Measurements from ENCODE around the gene CHMP5. TPM values are rescaled to one million over a fixed set of nuclear protein-coding genes. Genes with fewer than 3 reads are reported as not detected.

Gene CHMP5
- total RNA-seq, 1 donor from 2014 or later, result 77.8 TPM

- Histone ChIP-seq H3K27me3 (no peaks in the 10 kb centered on the region), H3K9me3 (no peaks in the 10 kb centered on the region), H3K4me1 (no peaks in the 10 kb centered on the region), H3K4me3 (no peak overlapping the region), H3K27ac (no peak overlapping the region), H3K36me3 (no peaks in the 10 kb centered on the region)
- DNase-seq (peak; percentile 29), ATAC-seq (no peak)
- intact Hi-C loops (cut with DNase I), result no loop called here
- TF ChIP-seq, protein P1, sequence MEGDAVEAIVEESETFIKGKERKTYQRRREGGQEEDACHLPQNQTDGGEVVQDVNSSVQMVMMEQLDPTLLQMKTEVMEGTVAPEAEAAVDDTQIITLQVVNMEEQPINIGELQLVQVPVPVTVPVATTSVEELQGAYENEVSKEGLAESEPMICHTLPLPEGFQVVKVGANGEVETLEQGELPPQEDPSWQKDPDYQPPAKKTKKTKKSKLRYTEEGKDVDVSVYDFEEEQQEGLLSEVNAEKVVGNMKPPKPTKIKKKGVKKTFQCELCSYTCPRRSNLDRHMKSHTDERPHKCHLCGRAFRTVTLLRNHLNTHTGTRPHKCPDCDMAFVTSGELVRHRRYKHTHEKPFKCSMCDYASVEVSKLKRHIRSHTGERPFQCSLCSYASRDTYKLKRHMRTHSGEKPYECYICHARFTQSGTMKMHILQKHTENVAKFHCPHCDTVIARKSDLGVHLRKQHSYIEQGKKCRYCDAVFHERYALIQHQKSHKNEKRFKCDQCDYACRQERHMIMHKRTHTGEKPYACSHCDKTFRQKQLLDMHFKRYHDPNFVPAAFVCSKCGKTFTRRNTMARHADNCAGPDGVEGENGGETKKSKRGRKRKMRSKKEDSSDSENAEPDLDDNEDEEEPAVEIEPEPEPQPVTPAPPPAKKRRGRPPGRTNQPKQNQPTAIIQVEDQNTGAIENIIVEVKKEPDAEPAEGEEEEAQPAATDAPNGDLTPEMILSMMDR (IDR thresholded peaks at IDR 0.05), result no peak
These were observed 19.5 kb upstream of the CHMP5 start for GRCh38 chr9:33245341-33245740.

GRCh38 chr9:33246269-33246860, 18.5 kb upstream of the CHMP5 start:
- no peak for ATAC-seq
- DNase-seq, result no peak
- H3K4me3 ChIP-seq, result no peak overlapping the region
- H3K27ac ChIP-seq, result no peak overlapping the region
- TF ChIP-seq, protein P1 (IDR thresholded peaks at IDR 0.05), result no peak
- H3K36me3 ChIP-seq, result no peaks in the 10 kb centered on the region
- H3K4me1 ChIP-seq, result no peaks in the 10 kb centered on the region
- H3K27me3 ChIP-seq, result no peaks in the 10 kb centered on the region
- intact Hi-C loops (cut with DNase I), result no loop called here
- H3K9me3 ChIP-seq, result no peaks in the 10 kb centered on the region

DNA sequence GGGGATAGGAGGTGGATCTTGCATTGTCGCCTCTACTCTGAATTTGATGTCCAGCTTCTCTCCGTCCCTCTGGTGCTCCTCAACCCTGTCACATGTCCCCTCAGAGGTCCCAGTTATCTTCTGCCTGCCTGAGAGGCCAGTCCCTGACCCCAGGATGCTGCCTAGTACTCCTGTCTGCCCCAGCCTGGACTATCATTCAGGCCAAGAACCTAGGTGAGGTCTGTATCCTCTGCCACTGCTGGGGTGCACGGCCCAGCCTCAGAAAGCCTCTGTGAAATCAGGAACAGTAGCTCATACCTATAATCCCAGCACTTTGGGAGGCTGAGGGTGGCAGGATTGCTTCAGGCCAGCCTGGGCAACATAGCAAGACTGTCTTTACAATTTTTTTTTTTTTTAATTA, 16.2 kb upstream of the CHMP5 start:
- Histone ChIP-seq H3K4me1 (no peaks in the 10 kb centered on the region), H3K4me3 (no peak overlapping the region), H3K36me3 (peaks cover 15% of the 10 kb centered on the region), H3K9me3 (no peaks in the 10 kb centered on the region), H3K27ac (no peak overlapping the region), H3K27me3 (no peaks in the 10 kb centered on the region)
- DNase-seq (no peak), ATAC-seq (no peak)
- TF ChIP-seq, protein P1 (IDR thresholded peaks at IDR 0.05), result no peak
- intact Hi-C loops (cut with DNase I), result no loop called here

- no peak overlapping the region for H3K27ac ChIP-seq
- ATAC-seq (no peak), DNase-seq (no peak)
- no peaks in the 10 kb centered on the region for H3K9me3 ChIP-seq
- intact Hi-C loops (cut with DNase I), result no loop called here
- no peak overlapping the region for H3K4me3 ChIP-seq
- H3K4me1 ChIP-seq, result no peaks in the 10 kb centered on the region
- TF ChIP-seq, protein P1 (IDR thresholded peaks at IDR 0.05), result no peak
- H3K36me3 ChIP-seq, result peaks cover 17% of the 10 kb centered on the region
- H3K27me3 ChIP-seq, result no peaks in the 10 kb centered on the region
These were observed 15.7 kb upstream of the CHMP5 start for GRCh38 chr9:33249087-33249658.

DNA sequence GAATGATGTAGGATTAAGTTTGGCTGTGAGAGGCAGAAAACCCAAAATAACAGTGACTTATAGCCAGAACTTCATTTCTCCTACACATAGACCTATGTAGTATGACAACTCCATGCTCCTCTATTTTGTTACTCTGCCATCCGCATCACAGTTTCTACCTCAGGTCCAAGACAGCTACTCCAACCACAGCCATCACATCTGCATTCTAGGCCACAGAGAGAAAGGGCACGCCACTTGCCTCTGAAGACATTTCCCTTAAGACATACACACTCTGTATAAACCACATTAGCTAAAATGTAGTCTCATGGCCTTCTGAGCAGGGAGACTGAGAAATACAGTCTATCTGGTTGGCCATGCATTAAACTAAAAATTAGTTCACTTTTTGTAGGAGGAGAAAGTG, 14.9 kb upstream of the CHMP5 start:
- H3K4me1 ChIP-seq, result no peaks in the 10 kb centered on the region
- intact Hi-C loops (cut with DNase I), result no loop called here
- no peak for DNase-seq
- no peaks in the 10 kb centered on the region for H3K27me3 ChIP-seq
- no peak overlapping the region for H3K27ac ChIP-seq
- no peaks in the 10 kb centered on the region for H3K9me3 ChIP-seq
- peaks cover 26% of the 10 kb centered on the region for H3K36me3 ChIP-seq
- H3K4me3 ChIP-seq, result no peak overlapping the region
- no peak for ATAC-seq
- TF ChIP-seq, protein P1 (IDR thresholded peaks at IDR 0.05), result no peak

Data from upper lobe of right lung (tissue), 1 donor.